IMR-90 (cell line): ENCODE measurements around the gene C11orf54.

ENCODE experiments used
- BHLHE40 ChIP-seq: fragments of 150-350 bp; IDR thresholded peaks from 2 replicates; pipeline ENCODE4 v1.6.1; 2016; ENCODE audit warnings: mild to moderate bottlenecking, low read depth, low read length
- CEBPB ChIP-seq: IDR thresholded peaks from 2 replicates; pipeline ENCODE4 v1.6.1; 2012; ENCODE audit warnings: low read depth, low read length, improper control_type of control experiment
- CHD1 ChIP-seq: IDR thresholded peaks from 2 replicates; pipeline ENCODE4 v1.6.1; 2012; ENCODE audit warnings: low read depth, low read length, improper control_type of control experiment
- CTCF ChIP-seq: conservative IDR thresholded peaks from 2 replicates; pipeline ENCODE4 v1.5.1; 2012; ENCODE audit warnings: mild to moderate bottlenecking, low read depth, low read length, improper control_type of control experiment
- MAFK ChIP-seq: IDR thresholded peaks from 2 replicates; pipeline ENCODE4 v1.6.1; 2012; ENCODE audit warnings: low read depth, low read length, improper control_type of control experiment
- MAZ ChIP-seq: IDR thresholded peaks from 2 replicates; pipeline ENCODE4 v1.6.1; 2012; ENCODE audit warnings: low read depth, mild to moderate bottlenecking, low read length, improper control_type of control experiment, moderate library complexity, borderline replicate concordance
- NFE2L2 ChIP-seq: fragments of 150-350 bp; IDR thresholded peaks from 2 replicates; pipeline ENCODE4 v1.6.1; 2016; ENCODE audit warnings: low read depth, mild to moderate bottlenecking, low read length
- POLR2A ChIP-seq: IDR thresholded peaks from 2 replicates; pipeline ENCODE4 v1.6.1; 2012; ENCODE audit warnings: mild to moderate bottlenecking, low read depth, low read length
- RAD21 ChIP-seq: IDR thresholded peaks from 2 replicates; pipeline ENCODE4 v1.6.1; 2012; ENCODE audit warnings: low read length, improper control_type of control experiment
- RCOR1 ChIP-seq: IDR thresholded peaks from 2 replicates; pipeline ENCODE4 v1.6.1; 2012; ENCODE audit warnings: mild to moderate bottlenecking, low read length, improper control_type of control experiment; ENCODE audit not compliant: insufficient replicate concordance
- RFX5 ChIP-seq: IDR thresholded peaks from 2 replicates; pipeline ENCODE4 v1.8.0; 2012; ENCODE audit warnings: low read depth, mild to moderate bottlenecking, low read length, moderate library complexity
- SMC3 ChIP-seq: fragments of 150-350 bp; IDR thresholded peaks from 2 replicates; pipeline ENCODE4 v1.6.1; 2016; ENCODE audit warnings: low read depth, mild to moderate bottlenecking, antibody characterized with exemption, low read length, moderate library complexity
- USF2 ChIP-seq: fragments of 150-350 bp; IDR thresholded peaks from 2 replicates; pipeline ENCODE4 v1.6.1; 2017; ENCODE audit warnings: mild to moderate bottlenecking, antibody characterized with exemption, low read length, low read depth

- TF ChIP-seq CTCF, result no peak
- TF ChIP-seq POLR2A, result no peak
- TF ChIP-seq RAD21, result no peak
- TF ChIP-seq BHLHE40, result no peak
- TF ChIP-seq NFE2L2, result no peak
- TF ChIP-seq CEBPB, result no peak
- no peak for TF ChIP-seq CHD1
- TF ChIP-seq MAFK, result no peak
- no peak for TF ChIP-seq USF2
- no peak for TF ChIP-seq MAZ
- no peak for TF ChIP-seq RFX5
- no peak for TF ChIP-seq SMC3
- no peak for TF ChIP-seq RCOR1
Observed at GRCh38 chr11:93697611-93698010, 43.9 kb upstream of the C11orf54 start.
